ENCODE results near the gene ATRNL1.

ATRNL1 gene, protein sequence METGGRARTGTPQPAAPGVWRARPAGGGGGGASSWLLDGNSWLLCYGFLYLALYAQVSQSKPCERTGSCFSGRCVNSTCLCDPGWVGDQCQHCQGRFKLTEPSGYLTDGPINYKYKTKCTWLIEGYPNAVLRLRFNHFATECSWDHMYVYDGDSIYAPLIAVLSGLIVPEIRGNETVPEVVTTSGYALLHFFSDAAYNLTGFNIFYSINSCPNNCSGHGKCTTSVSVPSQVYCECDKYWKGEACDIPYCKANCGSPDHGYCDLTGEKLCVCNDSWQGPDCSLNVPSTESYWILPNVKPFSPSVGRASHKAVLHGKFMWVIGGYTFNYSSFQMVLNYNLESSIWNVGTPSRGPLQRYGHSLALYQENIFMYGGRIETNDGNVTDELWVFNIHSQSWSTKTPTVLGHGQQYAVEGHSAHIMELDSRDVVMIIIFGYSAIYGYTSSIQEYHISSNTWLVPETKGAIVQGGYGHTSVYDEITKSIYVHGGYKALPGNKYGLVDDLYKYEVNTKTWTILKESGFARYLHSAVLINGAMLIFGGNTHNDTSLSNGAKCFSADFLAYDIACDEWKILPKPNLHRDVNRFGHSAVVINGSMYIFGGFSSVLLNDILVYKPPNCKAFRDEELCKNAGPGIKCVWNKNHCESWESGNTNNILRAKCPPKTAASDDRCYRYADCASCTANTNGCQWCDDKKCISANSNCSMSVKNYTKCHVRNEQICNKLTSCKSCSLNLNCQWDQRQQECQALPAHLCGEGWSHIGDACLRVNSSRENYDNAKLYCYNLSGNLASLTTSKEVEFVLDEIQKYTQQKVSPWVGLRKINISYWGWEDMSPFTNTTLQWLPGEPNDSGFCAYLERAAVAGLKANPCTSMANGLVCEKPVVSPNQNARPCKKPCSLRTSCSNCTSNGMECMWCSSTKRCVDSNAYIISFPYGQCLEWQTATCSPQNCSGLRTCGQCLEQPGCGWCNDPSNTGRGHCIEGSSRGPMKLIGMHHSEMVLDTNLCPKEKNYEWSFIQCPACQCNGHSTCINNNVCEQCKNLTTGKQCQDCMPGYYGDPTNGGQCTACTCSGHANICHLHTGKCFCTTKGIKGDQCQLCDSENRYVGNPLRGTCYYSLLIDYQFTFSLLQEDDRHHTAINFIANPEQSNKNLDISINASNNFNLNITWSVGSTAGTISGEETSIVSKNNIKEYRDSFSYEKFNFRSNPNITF (N-terminal part only)

DNA sequence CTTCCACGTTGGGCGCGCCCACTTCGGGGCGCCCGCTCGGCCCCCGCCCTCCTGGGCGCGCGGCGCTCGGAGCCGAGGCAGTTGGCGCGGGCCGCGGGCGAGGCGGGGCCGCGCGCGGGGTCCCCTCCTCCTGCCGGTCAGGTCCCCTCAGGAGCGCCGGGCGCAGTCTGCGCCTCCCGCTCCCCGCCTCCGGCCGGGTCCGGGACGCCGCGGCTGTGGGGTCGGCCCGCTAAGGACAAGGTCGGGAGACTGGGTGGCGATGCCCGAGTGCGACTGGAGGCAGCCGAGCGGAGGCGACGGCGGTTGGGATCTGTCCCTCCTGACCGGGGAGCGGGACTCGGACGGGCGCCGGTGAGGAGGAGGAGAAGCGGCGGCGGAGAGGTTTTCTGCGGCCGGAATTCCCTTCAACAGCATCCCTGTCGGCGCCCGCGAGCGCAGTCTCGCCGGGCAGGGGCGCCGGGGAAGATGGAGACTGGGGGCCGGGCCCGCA is at the start of gene ATRNL1:
TSS of gene ATRNL1 (plus strand) at position 80 of the 490 bp plus-strand sequence. CDS start at position 466, 386 bp downstream.
- DNase-seq = peak; percentile 17

DNA sequence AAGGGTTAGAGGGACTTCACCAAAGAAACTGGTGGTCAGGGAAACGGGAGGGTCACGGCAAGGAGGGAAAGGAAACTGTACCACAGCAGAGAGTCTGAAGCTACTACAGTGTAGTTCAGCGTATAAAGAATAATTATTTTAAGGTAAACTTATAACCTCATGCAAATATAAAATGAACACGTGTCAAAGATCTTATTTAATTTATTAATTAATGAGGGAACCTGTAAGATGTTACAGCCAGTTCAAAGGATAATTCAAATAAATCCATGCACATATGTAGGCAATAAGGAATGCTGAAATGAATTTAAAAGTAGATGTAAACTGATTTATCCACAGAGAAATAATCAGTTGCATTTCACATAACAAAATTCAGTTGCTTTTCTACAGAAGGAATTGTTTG is 49.4 kb upstream of the ATRNL1 start:
- DNase-seq = no peak

DNA sequence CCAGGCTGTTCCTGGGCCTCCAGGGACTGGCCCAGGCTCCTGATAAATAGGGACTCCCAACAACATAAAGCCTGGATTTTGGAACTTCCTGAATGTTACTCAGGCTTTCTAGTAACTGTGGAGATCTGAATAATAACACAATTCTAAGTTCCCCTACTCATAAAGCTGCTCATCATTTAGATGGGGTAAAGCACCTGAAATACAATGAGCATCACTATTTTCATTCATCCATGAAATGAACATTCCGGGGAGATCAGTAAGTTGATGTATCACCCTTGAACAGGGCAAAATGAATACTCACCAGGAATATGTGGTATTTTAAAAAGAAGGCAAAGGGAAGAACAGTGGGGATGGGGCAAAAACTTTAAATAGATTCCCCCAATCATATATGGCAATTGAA is 48.3 kb upstream of the ATRNL1 start:
- DNase-seq = no peak

DNA sequence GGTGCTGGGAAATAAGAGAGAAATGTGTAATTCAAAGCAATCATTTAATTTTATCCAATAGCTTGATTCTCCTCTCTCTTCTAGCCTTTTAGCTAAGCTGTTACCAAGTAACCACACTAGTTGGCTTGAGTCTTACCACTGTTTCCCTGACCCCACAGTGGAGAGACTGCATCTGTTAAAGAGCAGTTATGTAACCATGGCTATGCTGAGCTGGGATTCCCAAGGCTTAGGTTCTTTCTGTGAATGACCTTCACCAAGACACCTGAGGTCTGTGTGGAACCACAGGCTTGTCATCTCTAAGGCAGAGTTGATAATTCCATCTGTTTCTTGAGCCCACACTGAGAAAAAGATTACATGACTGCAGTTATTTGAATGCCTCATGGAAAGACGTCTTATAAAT is 47.7 kb upstream of the ATRNL1 start:
- DNase-seq = no peak

DNA sequence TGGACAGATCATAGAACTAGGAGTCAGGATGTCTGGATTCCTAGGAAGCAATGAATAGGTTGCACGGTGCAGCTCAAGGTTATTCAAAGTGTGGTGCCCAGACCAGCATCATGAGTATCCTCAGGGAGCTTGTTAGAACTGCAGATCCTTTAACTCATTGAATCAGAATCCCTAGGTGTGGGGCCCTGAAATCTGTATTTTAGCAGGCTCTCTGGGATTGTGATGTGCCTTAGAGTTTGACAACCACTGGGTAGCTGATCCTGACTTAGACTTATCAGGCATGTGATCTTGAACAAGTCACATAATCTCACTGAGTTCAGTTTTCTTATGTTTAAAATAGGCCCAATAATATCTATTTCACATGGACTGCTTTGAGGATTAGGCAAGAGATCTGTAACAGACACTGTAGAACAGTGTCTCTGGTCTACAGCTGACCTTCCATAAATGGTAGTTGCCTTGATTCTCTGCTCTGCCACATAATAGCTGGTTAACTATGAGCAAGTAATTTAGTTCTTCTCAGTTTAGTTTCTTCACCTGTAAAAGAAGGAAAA is 46.4 kb upstream of the ATRNL1 start:
- DNase-seq = no peak

DNA sequence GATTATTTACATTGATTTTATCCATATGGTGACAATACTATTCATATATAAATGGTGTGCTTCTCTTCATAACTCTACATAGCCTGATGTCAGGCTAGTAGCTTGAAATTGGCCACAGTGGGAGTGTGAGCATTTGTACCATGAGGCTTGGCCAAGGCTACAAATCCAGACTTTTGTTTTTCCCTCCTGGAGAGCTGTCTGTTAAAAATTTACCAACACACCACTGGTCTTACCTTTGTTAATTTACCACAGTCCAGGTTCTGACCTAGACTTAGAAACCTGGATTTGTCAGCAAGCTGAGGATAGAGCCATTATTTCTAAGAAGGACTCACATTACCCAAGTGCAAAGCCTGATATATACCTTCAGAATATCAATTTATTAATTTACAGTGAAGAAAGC is 45.5 kb upstream of the ATRNL1 start:
- DNase-seq = no peak

DNA sequence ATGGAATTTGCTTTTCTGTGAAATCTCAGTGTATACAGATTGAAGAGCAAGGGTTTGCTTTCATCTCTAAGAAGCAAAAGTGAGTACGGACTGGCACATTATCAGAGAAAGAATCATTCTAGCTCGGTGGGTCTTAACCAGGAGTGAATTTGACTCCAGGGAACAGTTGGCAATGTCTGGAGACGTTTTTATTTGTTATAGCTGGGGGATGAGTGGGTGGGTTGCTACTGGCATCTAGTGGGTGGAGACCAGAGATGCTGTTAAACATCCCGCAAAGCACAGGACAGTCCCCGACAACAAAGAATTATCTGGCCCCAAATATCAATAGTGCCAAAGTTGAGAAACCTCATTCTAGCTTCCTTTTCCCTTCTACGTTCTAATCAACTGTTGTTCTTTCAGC is 43.8 kb upstream of the ATRNL1 start:
- no peak for DNase-seq

DNA sequence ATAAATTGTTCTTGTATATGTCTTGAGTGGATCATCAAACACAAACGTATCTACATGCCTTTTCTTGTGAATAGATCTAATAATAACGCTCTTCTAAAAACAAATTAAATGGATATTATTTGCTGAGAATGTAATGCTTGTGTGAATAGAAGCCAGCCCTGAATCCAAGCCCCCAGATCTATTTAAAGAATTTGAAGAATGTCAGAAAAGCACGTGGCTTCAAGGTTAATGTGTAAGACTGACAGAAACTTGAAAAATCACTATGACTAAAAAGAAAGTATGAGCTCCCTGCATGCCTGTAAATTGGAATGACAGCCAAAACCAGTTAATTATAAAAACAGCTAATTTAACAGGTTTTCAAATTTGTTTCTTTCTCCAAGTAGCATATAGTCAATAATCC is 43.2 kb upstream of the ATRNL1 start:
- no peak for DNase-seq

DNA sequence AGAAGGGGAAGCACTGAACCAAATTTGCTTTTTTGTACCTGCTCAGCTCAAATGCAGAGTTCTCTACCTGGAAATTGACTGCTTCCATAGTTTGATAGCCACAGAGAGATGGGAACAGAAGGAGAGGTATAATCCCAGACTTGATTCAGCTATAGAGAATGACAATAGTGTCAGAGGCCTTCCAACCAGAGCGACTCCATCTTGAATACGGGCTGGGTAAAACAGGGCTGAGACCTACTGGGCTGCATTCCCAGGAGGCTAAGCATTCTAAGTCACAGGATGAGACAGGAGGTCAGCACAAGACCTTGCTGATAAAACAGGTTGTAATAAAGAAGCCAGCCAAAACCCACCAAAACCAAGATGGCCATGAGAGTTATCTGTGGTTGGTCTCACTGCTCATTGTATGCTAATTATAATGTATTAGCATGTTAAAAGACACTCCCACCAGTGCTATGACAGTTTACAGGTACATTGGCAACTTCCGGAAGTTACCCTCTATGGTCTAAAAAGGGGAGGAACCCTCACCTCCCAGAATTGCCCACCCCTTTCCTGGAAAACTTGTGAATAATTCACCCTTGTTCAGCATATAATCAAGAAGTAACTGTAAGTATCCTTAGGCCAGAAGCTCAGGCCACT is 42.7 kb upstream of the ATRNL1 start:
- DNase-seq = no peak

DNA sequence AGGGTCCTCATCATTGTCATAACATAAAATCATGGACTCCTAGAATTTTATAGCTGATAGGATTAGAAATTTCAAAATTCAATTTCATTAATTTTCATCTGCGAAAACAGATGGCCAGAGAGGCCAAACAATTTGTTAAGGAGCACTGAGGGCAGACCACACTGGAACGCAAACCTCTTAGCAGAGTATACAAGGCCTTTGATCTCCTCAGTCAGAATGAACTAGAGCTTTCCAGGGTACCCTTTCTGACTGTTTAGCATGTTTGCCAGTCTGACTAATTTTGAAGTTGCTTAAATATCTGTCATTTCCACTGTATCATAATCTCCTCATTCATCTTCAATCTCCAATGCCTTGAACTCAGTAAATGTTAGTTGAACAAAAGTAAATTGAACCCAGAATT is 41.9 kb upstream of the ATRNL1 start:
- DNase-seq = no peak

DNA sequence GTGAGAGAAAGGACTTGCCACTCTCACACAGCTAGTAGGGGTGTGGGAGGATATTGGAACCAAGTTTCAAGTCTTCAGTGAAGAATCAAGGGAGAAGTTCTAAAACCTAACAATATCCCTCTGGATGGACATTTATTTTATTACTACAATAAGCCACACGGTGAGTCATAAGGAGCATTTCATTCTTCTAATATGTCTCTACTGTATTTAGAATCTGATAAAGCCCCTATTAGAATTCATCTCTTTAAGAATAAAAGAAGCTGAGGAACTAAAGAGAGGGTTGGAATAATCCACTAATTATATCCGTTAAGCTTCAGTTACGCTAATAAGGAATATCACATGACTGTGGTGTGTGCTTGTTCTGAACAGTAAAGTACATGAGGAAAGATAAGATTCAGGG is 40.9 kb upstream of the ATRNL1 start:
- DNase-seq = no peak

DNA sequence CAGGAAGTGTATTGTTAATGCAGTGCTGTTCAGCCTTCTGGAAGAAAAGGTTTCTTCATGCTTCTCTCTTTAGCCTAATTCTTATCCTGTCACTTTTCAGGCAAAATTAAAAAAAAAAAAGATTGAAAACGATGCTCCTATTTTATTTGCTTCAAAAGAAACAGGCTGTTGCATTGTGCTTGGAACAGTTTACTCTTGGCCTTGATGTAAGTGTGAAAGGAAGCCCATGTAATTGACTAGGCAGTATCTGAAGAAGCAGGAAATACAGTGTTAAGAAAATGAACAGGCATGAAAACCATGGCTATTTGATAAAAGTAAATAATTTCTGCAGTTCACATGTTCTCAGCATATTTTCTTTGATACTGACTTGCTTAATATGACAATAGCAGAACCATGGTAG is 40.4 kb upstream of the ATRNL1 start:
- DNase-seq = no peak

DNA sequence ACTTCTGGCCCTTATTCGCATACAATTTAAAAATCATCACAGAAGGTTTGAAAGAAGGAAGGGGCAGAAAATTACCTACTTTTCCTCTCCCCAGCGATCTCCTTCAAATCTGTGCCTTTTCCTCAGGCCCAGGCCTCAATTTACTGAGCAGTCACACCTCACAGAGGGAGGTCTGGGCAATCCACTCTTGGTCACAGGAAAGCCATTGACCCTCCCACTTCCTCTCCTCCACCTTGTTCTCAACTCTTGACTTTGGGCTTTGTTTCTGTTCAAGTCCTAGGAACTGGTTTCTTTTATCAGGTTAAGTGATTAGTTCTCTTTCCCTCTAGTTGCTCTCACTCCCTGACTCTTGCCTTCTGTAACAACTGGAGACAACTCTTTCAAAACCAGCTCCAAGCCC is 37.0 kb upstream of the ATRNL1 start:
- DNase-seq = no peak

DNA sequence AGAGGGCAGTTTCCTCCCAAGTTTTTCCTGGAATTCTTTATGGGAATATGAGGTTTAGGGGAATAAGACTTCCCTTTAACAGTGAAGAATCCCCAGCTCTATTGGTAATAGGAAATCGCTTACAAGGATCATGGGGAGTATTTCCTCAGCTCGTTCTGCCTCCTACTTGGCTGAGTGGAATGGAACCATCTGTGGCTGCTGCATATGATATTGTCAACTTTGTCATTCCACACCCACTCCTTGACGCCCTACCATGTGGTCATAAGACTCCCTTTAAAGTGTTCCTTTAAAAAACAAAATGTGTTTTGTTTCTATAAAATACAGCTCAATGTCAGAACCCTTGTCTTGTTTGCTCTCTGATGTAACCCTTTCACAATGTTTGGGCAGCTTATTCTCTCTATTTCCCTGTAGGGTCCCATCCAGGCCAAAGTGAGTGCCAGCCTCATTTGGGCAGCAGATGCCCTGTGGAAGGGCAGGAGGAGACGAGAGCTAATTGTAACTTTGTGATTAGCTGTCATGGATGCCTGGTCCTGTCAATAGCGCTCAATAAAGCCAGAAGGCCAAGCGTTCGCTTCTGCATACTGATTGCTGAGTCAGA is 33.8 kb upstream of the ATRNL1 start:
- no peak for DNase-seq

DNA sequence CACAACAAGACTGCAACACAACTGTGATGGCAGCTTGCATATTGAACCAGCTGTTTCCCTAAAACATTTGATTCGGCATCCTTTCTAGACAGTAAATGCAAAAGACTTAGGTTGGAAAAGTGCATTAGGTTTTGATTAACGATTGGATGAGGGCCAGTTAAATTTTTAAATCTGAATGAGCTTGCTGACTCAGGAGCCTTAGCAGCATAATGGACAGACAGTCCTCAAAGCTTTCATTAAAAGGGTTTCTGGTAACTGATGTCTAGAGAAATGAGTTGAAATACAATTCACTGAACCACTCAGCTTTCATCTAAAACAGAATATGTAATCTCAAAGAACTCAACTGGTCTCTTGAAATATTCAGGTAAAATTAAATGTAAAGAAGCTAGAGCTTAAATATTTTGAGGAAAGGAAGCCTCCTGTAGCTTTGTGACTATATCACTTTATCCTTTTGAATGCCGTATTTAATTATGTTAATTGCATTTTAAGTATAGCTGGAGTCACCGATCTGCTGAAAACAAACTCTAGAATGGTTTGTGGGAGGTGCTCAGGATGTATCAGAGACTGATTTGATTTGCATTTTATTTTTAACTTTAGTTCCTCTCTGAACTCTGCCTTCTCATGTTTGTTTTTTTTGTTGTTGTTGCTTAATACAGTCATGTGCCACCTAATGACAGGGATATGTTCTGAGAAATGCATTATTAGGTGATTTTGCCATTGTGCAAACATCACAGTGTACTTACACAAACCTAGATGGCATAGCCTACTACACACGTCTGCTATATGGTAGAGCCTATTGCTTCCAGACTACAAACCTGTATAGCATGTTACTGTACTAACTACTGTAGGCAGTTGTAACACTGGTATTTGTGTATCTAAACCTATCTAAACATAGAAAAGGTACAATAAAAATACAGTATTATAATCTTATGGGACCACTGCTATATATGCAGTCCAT is 29.2 kb upstream of the ATRNL1 start:
- DNase-seq = no peak

DNA sequence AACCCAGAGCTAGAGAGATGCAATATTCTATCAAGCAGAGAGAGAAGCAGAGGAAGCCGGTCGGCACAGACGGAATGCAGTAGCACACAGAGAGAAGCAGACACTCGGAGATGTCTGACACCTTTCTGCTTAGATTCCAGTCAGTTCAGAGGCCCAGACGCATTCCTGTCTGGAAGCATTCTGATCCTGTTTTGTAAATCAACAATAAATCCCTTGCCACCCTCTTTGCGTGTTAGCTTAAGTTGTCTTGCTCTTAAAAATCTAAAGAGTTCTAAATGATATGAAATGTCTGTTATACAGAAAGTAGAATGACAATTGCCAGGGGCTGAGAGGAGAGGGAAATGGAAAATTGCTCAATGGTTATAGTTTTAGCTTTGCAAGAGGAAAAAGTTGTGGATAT is 27.4 kb upstream of the ATRNL1 start:
- DNase-seq = no peak

DNA sequence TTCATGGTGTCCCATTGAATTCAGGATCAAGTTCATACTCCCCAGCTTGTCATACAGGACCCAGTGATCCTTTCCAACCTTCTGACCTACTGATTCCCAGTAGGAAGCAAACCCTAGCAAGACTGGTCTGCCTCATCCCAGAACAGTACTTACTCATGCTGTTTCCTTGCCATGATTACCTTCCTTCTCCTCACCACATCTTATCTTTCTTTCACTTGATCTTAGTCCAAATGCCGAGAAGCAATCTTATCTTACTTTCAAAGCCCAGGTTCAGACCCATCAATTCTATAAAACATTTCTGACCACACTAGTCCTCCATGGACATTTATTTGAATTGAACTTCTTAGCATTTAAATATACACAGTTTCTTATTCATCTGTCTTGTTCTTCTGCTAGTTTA is 26.6 kb upstream of the ATRNL1 start:
- no peak for DNase-seq

DNA sequence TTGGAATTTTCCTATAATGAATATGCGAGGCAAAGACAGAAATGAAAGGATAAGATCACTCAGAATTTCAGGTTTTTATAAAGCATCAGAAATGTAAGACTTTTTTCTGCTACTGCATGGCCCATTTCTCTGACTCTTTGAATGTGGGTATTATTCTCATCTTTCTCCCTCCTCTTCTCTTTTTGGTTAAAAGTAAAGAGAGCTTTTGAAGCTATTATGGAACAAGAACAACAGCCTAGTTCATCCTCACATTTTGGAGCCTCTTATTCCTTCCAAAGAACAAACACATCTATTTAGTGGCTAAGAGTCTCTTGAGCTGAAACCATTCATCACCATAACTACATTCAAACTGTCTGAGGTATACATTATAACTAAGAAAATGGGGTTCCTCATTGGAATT is 19.4 kb upstream of the ATRNL1 start:
- DNase-seq = no peak

DNA sequence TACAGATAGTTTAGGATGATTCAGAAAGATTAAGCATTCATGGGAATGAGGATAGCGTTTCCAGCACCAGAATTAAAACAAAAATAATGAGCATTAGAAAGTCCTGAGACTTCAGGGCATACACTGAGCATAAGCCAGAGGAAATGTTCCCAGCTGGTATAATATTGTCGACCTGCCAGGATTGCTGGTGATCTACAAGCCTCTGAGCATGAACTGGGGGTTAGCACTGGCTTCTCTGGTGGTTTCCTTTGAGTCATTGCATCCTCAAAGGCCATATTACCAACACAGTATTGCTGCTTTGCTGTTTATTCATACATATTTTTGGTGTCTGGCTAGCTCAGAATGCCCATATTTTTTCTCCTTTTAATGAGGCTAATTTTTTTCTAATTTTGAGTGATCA is 10.7 kb upstream of the ATRNL1 start:
- DNase-seq = no peak

DNA sequence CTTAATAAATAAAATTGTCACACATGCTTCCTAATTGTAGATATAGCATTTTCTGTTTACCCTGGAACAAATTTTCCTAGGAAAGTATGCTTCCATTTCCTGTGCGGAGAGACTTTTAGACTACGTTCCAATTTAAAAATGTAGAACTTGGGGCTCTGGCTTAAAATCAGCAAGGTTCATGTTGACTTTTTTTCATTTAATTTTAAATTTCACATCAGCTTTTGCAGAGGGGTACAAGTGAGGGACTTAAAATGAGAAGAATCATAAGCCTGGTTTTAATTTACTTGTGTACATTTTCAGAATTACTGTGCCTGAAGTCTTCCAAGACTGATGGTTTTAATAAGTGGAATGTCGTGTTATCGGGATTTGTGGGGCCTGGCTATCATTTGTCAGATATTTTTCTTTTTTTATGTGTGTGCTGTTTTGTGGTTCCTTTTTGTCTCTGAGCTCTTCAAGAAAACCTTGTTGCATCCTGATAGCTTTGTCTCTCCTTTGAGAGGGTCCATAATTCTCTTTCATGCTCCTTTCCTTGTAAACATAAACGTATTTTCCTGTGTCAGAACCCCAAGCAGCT is 8.8 kb upstream of the ATRNL1 start:
- no peak for DNase-seq

DNA sequence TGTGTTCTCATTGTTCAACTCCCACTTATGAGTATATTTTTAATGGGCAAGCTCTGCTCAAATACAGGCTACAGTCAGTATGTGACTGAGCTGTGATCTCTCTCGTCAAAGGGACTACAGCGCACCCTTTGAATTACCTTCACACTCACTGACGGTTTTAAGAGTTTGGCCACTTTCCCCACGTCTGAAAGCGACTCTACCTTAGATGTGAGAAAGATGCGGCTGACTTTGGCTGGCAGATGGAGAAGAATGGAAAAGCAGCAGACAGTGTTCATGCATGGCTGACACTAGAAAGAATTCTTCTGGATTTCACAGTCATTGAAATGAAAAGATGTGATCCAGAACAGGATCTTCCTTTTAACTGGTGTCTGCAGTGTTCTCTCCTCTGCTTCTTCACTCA is 2.0 kb upstream of the ATRNL1 start:
- no peak for DNase-seq
